GM18511 (cell line): ENCODE results near the gene MAP2K4.

Experiments used
- ATAC-seq: cut with Tn5 transposase; IDR thresholded peaks from one replicate; pipeline ENCODE4 v1.9.1; 2021; ENCODE audit warnings: mild to moderate bottlenecking, moderate library complexity; ENCODE audit not compliant: unreplicated experiment

The MAP2K4 gene

GRCh38 chr17:12085076-12085949, 64.6 kb downstream of the MAP2K4 start:
- no peak for ATAC-seq

DNA sequence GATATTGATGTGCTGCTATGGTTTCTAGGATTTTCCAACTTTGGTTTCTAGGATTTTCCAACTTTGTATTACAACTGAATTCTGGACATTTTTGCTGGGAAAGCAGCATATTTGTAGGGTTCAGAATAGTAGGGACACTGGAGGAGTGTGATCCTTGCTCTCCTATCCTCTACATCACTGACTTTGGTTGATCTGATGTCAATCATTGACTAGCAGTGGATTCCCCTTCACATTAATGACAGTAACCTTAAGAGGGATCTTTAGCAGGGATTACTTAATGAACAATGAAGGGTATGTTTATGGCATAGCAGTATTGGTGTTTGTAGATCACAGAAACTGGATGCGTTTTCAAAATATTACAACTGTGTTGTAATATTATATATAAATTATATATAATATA, 67.4 kb downstream of the MAP2K4 start:
- ATAC-seq, result no peak

DNA sequence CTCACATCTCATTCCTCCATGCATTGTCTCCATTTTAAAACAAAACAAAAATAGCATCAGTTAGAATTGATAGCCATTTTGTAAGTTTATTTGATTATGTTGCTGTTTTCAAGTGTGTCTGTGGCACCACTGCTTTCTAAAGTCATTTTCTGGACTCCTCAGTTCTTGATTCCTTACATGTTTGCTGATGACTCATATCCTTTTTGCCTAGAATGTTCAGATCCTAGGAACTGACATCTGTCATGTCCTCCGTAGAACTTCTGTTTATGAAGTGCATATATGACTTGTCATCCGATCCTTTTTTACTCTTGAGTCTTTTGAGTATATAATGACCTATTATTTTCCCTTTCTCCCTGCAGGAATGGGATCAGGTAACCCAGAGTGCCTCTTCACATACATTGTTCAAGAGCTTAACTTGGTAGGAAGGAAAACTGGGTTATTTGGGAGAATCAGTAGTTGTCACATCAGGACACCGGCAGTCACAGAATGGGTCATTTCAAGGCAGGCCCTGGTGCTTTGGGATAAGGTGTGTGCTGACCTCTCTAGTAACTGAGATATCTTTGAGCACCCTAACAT, 69.2 kb downstream of the MAP2K4 start:
- ATAC-seq, result no peak

DNA sequence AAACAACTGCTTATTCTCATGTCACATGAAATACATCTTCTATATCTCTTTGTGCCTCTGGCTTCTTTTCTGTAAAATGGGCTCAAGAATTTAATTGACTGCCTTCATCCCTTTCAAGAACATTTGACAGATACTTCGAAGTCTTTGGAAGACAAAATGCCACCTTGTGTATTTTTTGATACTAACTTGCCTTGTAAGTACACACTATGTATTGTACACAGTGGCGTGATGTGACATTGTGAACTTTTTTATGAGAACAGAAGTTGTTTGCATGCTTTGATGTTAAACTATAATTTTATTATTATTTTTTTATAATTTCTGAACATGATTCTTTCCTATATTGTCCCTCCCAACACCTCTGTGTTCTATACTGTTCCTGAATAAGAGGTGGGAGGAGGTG, 73.7 kb downstream of the MAP2K4 start:
- ATAC-seq, result no peak

DNA sequence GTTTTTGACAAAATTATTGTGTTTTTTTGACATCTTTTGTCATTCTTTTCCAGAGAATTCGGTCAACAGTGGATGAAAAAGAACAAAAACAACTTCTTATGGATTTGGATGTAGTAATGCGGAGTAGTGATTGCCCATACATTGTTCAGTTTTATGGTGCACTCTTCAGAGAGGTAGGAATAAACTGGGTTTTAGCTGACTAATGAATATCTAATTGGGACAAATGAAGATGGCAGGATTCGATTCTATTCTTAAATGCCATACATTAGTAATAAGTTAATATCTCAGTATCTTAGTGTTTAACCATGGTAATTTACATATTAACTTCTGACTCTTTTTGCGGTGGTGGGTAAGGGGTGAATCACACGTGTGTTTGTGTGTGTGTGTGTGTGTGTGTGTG, 74.8 kb downstream of the MAP2K4 start:
- ATAC-seq, result no peak

- ATAC-seq, result no peak
Measured at GRCh38 chr17:12097326-12097725, 76.6 kb downstream of the MAP2K4 start.

GRCh38 chr17:12098568-12098967, 77.9 kb downstream of the MAP2K4 start:
- peak; percentile 99 for ATAC-seq

- no peak for ATAC-seq
Measured at GRCh38 chr17:12099412-12099811, 78.7 kb downstream of the MAP2K4 start.

DNA sequence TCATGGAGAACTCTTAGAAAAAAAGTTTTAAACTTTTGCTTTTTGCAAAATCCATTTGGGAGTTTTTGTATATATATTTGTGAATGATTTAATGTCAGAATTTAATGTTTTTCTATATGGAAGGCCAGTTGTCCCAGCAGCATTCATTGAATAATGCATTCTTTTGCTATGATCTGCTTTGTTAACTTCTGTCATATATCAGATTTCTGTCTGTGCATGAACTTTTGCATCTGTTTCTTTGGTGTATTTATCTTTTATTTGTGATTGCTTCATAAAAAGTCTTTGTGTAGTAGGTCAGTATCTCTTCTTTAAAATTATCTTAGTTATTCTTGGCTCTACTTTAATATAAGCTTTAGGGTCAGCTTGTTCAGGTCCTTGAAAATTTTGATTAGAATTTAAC, 84.2 kb downstream of the MAP2K4 start:
- ATAC-seq, result no peak

DNA sequence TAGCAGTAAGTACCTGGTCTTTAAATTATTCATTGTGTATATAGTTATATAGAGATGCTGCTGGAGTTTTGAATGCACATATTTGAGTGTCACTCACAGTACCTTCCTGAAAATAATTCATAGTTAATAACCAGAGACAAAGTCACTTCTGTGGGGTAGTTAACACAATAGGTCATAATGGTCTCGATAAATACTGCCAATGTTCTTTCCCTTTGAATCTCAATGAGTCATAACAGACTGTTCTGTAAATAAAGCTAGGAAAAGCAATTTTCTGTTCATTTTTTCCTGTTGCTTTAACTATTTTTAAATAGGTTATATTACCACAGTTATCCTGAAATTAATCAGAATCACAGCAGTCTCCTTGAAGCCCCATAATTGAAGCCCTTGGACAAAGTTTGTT, 87.2 kb downstream of the MAP2K4 start:
- no peak for ATAC-seq

DNA sequence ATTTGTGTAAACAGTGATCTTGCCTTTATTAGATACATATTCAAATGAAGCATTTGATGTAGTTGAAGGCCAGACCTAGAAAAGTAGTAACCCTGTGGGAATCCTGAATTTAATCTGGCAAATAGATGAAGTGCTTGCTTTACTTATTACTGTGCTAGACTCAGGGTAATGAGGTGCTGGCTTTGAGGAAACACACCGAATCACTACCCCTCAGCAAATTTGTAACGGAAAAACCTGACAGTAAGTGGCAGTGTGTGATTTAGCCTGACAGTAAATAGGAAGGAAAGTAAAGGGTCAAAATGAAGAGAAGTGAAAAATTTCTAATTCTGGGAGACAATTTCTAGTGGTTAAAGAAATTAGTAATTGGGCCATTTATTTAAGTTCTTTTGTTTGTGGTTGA, 90.2 kb downstream of the MAP2K4 start:
- no peak for ATAC-seq

GRCh38 chr17:12113156-12113555, 92.5 kb downstream of the MAP2K4 start:
- ATAC-seq, result no peak

DNA sequence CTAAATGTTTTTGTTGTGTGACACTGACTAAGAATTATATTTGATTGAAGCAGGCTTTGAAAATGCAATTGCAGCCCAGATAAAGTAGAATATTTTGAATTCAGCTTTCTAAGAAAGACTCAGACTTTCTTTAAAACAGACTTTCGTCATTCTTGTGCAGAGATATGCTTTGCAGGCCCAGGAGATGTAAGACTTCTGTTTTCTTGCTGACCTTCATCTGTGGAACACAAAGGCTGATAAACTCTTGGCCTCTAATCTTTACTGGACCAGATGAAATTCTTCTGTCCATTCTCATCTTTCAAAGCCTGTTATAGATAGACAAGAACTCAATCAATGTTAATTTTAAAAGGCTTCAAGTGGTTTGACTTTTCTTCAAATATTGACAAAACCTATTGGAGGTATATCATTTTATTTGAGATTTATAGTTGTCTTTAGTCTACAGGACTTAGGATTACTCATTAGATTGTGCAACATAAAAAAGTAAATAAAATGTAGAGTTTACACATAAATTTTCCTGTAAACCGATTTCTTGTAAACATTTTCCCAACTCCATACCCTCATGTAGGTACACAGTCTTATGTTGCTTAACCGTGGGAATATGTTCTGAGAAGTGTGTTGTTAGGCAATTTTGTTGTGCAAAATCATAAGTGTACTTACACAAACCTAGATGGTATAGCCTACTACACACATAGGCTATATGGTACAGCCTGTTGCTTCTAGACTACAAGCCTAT, 94.2 kb downstream of the MAP2K4 start:
- no peak for ATAC-seq

DNA sequence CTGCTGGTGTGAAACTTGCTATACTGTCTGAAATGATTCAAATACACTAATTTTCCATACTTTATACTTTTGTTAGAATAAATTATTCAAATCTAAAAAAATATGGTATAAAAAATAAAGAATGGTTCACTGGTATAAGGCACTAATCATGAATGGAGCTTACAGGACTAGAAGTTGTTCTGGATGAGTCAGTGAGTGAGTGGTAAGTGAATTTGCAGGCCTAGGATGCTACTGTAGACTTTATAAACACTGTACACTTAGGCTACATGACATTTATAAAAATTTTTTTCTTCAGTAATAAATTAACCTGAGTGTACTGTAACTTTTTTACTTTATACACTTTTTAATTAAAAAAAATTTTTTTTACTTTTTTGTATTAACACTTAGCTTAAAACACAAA, 95.5 kb downstream of the MAP2K4 start:
- no peak for ATAC-seq

- no peak for ATAC-seq
Measured at GRCh38 chr17:12118617-12119016, 97.9 kb downstream of the MAP2K4 start.

DNA sequence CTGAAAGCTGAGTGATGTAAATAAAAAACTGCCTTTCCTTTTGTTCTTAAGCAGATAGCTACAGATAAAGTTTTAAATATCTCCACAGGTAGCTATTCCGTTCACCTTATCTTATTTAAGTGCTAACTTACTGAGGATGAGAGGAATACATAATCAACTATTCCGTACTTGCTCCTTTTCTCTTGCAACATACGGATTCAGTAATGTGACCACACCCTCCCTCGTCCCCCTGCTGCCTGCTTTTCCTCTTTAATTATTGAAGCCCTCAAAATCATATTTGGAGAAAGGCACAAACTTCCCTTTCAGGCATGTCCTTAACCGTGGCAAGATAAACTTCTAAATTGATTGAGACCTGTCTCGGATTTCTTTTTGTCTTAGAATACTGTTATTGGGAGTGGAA, 101.4 kb downstream of the MAP2K4 start:
- ATAC-seq, result no peak

GRCh38 chr17:12127177-12127576, 106.5 kb downstream of the MAP2K4 start:
- ATAC-seq, result no peak

- no peak for ATAC-seq
Measured at GRCh38 chr17:12127667-12128066, 107.0 kb downstream of the MAP2K4 start.

DNA sequence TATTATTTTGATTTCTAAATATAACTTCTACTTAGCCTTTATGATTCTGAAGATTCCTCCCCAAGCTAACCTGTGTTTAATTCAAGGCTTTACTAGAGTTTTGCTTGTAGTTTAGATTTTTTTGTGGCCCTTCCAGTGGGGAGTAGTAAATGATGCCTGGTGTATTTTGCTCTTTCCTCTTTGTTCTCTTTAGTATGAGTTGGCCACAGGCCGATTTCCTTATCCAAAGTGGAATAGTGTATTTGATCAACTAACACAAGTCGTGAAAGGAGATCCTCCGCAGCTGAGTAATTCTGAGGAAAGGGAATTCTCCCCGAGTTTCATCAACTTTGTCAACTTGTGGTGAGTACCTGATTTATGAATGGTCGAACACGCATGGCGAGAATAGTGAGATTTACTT, 108.3 kb downstream of the MAP2K4 start:
- ATAC-seq, result no peak

- no peak for ATAC-seq
Measured at GRCh38 chr17:12133183-12133582, 112.5 kb downstream of the MAP2K4 start.

GRCh38 chr17:12134101-12134500, 113.4 kb downstream of the MAP2K4 start:
- no peak for ATAC-seq

DNA sequence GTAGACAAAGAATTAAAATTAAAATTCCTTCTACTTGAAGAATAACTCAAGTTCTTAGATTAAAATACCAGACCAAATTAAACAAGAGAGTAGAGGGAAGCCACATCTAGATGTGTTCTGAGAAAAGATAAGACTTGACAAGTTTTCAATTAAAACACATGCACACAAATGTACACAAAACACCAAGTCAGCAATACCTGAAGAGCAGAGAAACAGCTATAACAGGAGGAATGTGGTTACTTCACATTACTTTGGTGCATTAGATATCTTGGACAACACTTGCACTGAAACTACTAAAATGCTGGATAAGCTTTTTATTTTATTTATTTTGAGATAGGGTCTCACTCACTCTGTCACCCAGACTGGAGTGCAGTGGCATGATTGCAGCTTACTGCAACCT, 113.9 kb downstream of the MAP2K4 start:
- ATAC-seq, result no peak
